ENCODE data around the gene KRT35. TPM values are rescaled to one million over a fixed set of nuclear protein-coding genes. Genes with fewer than 3 reads are reported as not detected.

Gene KRT35
- total RNA-seq = not detected

GRCh38 chr17:41481036-41481435 lies at the start of gene KRT35:
Gene KRT35 (minus strand): TSS chr17:41481151. CDS start chr17:41481097, 54 bp downstream.
- DNase-seq (ENCODE audit: extremely low spot score) = no peak
- H3K4me3 ChIP-seq = no peak within 1 kb of the TSS
- no peak within 1 kb of the TSS for H3K27ac ChIP-seq (replicated peaks in 1 of 4)
- no peaks in the 10 kb centered on the region for H3K36me3 ChIP-seq
- no peaks in the 10 kb centered on the region for H3K27me3 ChIP-seq
- no peak for TF ChIP-seq CTCF (IDR thresholded peaks at IDR 0.05)
- no peak for TF ChIP-seq POLR2AphosphoS5 (IDR thresholded peaks at IDR 0.05)
- H3K9me3 ChIP-seq = no peaks in the 10 kb centered on the region
- H3K4me1 ChIP-seq = no peaks in the 10 kb centered on the region
- WGBS = 100% methylated on average over 2 of the region's 2 CpGs
- intact Hi-C loops (cut with DNase I) = no loop called here

- Histone ChIP-seq H3K4me1 (peaks cover 8 to 16% (median 12%) of the 10 kb centered on the region in 4 donors), H3K4me3 (no peak overlapping the region), H3K27ac (replicated peaks in 1 of 4) (no peak overlapping the region), H3K27me3 (peaks cover 0 to 54% (median 21%) of the 10 kb centered on the region in 4 donors), H3K36me3 (no peaks in the 10 kb centered on the region), H3K9me3 (no peaks in the 10 kb centered on the region)
- 86% methylated on average over 7 of the region's 8 CpGs for WGBS
- intact Hi-C loops (cut with DNase I) = no loop called here
- no peak for TF ChIP-seq POLR2A (IDR thresholded peaks at IDR 0.05; ENCODE audit: low read depth)
- no peak for TF ChIP-seq EP300 (IDR thresholded peaks at IDR 0.05)
- TF ChIP-seq CTCF (IDR thresholded peaks at IDR 0.05) = no peak
- TF ChIP-seq POLR2AphosphoS5 (IDR thresholded peaks at IDR 0.05) = no peak
- DNase-seq (ENCODE audit: extremely low spot score) = no peak
These were observed 49.4 kb upstream of the KRT35 start for GRCh38 chr17:41530062-41531048.

GRCh38 chr17:41529491-41529915 lies 48.6 kb upstream of the KRT35 start:
- Histone ChIP-seq H3K4me1 (peaks cover 8 to 16% (median 12%) of the 10 kb centered on the region in 4 donors), H3K36me3 (no peaks in the 10 kb centered on the region), H3K27ac (replicated peaks in 1 of 4) (no peak overlapping the region), H3K4me3 (no peak overlapping the region), H3K9me3 (no peaks in the 10 kb centered on the region), H3K27me3 (peaks cover 0 to 54% (median 21%) of the 10 kb centered on the region in 4 donors)
- intact Hi-C loops (cut with DNase I) = no loop called here
- no peak for DNase-seq (ENCODE audit: extremely low spot score)
- TF ChIP-seq POLR2AphosphoS5 (IDR thresholded peaks at IDR 0.05) (no peak), POLR2A (IDR thresholded peaks at IDR 0.05; ENCODE audit: low read depth) (no peak), CTCF (IDR thresholded peaks at IDR 0.05) (no peak)
- 79% methylated on average over 5 of the region's 5 CpGs for WGBS

- Histone ChIP-seq H3K4me1 (peaks cover 8 to 16% (median 12%) of the 10 kb centered on the region in 4 donors), H3K27ac (replicated peaks in 1 of 4) (no peak overlapping the region), H3K4me3 (no peak overlapping the region), H3K9me3 (no peaks in the 10 kb centered on the region), H3K36me3 (no peaks in the 10 kb centered on the region), H3K27me3 (peaks cover 0 to 54% (median 21%) of the 10 kb centered on the region in 4 donors)
- no peak for DNase-seq (ENCODE audit: extremely low spot score)
- TF ChIP-seq EP300 (IDR thresholded peaks at IDR 0.05) (no peak), POLR2A (IDR thresholded peaks at IDR 0.05; ENCODE audit: low read depth) (no peak), POLR2AphosphoS5 (IDR thresholded peaks at IDR 0.05) (no peak), CTCF (IDR thresholded peaks at IDR 0.05) (no peak)
- 80% methylated on average over 9 of the region's 10 CpGs for WGBS
- intact Hi-C loops (cut with DNase I) = no loop called here
These were observed 48.0 kb upstream of the KRT35 start for GRCh38 chr17:41528959-41529353.

Data from esophagus muscularis mucosa (tissue), 4 donors.